H1 (cell line): ENCODE data around the gene INF2. TPM values are rescaled to one million over a fixed set of nuclear protein-coding genes. Genes with fewer than 3 reads are reported as not detected.

ENCODE experiments used
- CTCF ChIA-PET: fragments of 300-600 bp; sonication (Branson Sonifier 250); formaldehyde crosslinking; loops from one replicate; lab custom pipeline; 2021; ENCODE audit not compliant: partially characterized antibody; lab: Charles Lee
- POLR2A ChIA-PET: fragments of 300-600 bp; sonication (Branson Sonifier 250); formaldehyde crosslinking; loops from one replicate; lab custom pipeline; 2021; ENCODE audit warnings: inconsistent platforms; ENCODE audit not compliant: partially characterized antibody; lab: Charles Lee
- DNase-seq, 2 experiments: peaks; one replicate each; pipeline versions ENCODE4 v3.0.0 to v3.0.0-alpha.2; 2010 to 2022; ENCODE audit warnings: low spot score in 2 of 2, low read depth in 1 of 2, mixed read lengths in 1 of 2
- FAIRE-seq: peaks from 2 replicates; lab custom pipeline; 2011; peaks lifted over from hg19 to GRCh38; lab: Jason Lieb, UNC
- H2AFZ ChIP-seq: 2 replicates; pipeline ENCODE4 v1.8.1; 2012; ENCODE audit warnings: low read length, inconsistent platforms
- H2AK5ac ChIP-seq: 2 replicates; pipeline ENCODE4 v1.6.1; 2013; ENCODE audit warnings: low read depth, low read length
- H2BK120ac ChIP-seq: replicated peaks from 2 replicates; pipeline ENCODE3; 2013; ENCODE audit warnings: low read depth, low read length, inconsistent platforms
- H2BK12ac ChIP-seq: 2 replicates; pipeline ENCODE4 v1.6.1; 2013; ENCODE audit warnings: low read depth, low read length
- H2BK15ac ChIP-seq: 2 replicates; pipeline ENCODE4 v1.6.1; 2013; ENCODE audit warnings: low read length
- H2BK20ac ChIP-seq: 2 replicates; pipeline ENCODE4 v1.6.1; 2013; ENCODE audit warnings: low read length
- H2BK5ac ChIP-seq: 2 replicates; pipeline ENCODE4 v1.6.1; 2013; ENCODE audit warnings: low read depth, low read length
- H3K14ac ChIP-seq: 2 replicates; pipeline ENCODE4 v1.6.1; 2013; ENCODE audit warnings: inconsistent platforms; ENCODE audit not compliant: insufficient read length
- H3K18ac ChIP-seq: 2 replicates; pipeline ENCODE4 v1.6.1; 2013; ENCODE audit warnings: low read length; ENCODE audit errors: extremely low read depth
- H3K23ac ChIP-seq: 2 replicates; pipeline ENCODE4 v1.6.1; 2013; ENCODE audit warnings: inconsistent platforms; ENCODE audit not compliant: insufficient read length
- H3K23me2 ChIP-seq: 2 replicates; pipeline ENCODE4 v1.6.1; 2013; ENCODE audit warnings: low read depth, low read length
- H3K27ac ChIP-seq: 2 replicates; pipeline ENCODE4 v1.6.1; 2011; ENCODE audit warnings: low read depth, low read length, inconsistent platforms
- H3K27me3 ChIP-seq, 4 experiments: replicated peaks in 1 of 4; 1 replicate in 1 of 4; 2 replicates in 3 of 4; pipeline versions ENCODE4 v1.6.1 to v1.8.1; 2011 to 2013; ENCODE audit warnings: low read length in 3 of 4, mild to moderate bottlenecking in 3 of 4, inconsistent platforms in 2 of 4, mixed read lengths in 2 of 4, moderate library complexity in 1 of 4; ENCODE audit not compliant: control insufficient read depth in 3 of 4, insufficient read depth in 3 of 4; ENCODE audit errors: extremely low read depth in 1 of 4
- H3K36me3 ChIP-seq, 4 experiments: 2 replicates each; pipeline versions ENCODE4 v1.6.1 to v1.8.1; 2011 to 2013; ENCODE audit warnings: mild to moderate bottlenecking in 4 of 4, low read length in 3 of 4, moderate library complexity in 2 of 4, control low read depth in 1 of 4, inconsistent platforms in 1 of 4; ENCODE audit not compliant: insufficient read depth in 4 of 4, control insufficient read depth in 2 of 4
- H3K4ac ChIP-seq: replicated peaks from 2 replicates; pipeline ENCODE3; 2013; ENCODE audit warnings: low read length, low read depth, mixed read lengths, inconsistent platforms; ENCODE audit not compliant: insufficient read length
- H3K4me1 ChIP-seq, 4 experiments: replicated peaks in 1 of 4; 1 replicate in 1 of 4; 2 replicates in 3 of 4; pipeline versions ENCODE4 v1.6.1 to v1.8.1; 2011 to 2013; ENCODE audit warnings: low read length in 3 of 4, inconsistent platforms in 2 of 4, mixed read lengths in 1 of 4; ENCODE audit not compliant: insufficient read depth in 4 of 4, control insufficient read depth in 3 of 4
- H3K4me2 ChIP-seq, 2 experiments: 2 replicates each; pipeline versions ENCODE4 v1.6.1 to v1.8.1; 2011 to 2013; ENCODE audit warnings: low read depth in 2 of 2, low read length in 2 of 2, control low read depth in 1 of 2, inconsistent platforms in 1 of 2, mild to moderate bottlenecking in 1 of 2; ENCODE audit not compliant: insufficient read depth in 1 of 2
- H3K4me3 ChIP-seq, 4 experiments: fragments of 200-600, 300-600 bp in 1 of 4; sonication (generic), shearing (Covaris generic), sonication (Bioruptor Twin) in 1 of 4; 2 replicates each; pipeline versions ENCODE4 v1.5.1 to v1.8.1; 2011 to 2016; ENCODE audit warnings: low read length in 4 of 4, low read depth in 3 of 4, control low read depth in 2 of 4, inconsistent platforms in 2 of 4, mild to moderate bottlenecking in 2 of 4, mixed read lengths in 1 of 4, moderate library complexity in 1 of 4; ENCODE audit not compliant: insufficient read depth in 2 of 4; ENCODE audit errors: extremely low read depth in 1 of 4
- H3K56ac ChIP-seq: replicated peaks from 2 replicates; pipeline ENCODE3; 2013; ENCODE audit warnings: low read depth, mild to moderate bottlenecking, mixed read lengths, low read length, inconsistent platforms; ENCODE audit not compliant: insufficient read length
- H3K79me1 ChIP-seq: 2 replicates; pipeline ENCODE4 v1.6.1; 2013; ENCODE audit warnings: low read depth, low read length, control low read depth
- H3K79me2 ChIP-seq, 2 experiments: 2 replicates each; pipeline versions ENCODE4 v1.6.1 to v1.8.1; 2012 to 2013; ENCODE audit warnings: low read length in 2 of 2, mild to moderate bottlenecking in 2 of 2, inconsistent platforms in 1 of 2; ENCODE audit not compliant: insufficient read depth in 2 of 2, control insufficient read depth in 1 of 2
- H3K9ac ChIP-seq, 4 experiments: replicated peaks in 1 of 4; 1 replicate in 1 of 4; 2 replicates in 3 of 4; pipeline versions ENCODE4 v1.6.1 to v1.8.1; 2011 to 2013; ENCODE audit warnings: low read depth in 3 of 4, low read length in 3 of 4, control low read depth in 2 of 4, mild to moderate bottlenecking in 2 of 4, moderate library complexity in 2 of 4, inconsistent platforms in 1 of 4; ENCODE audit errors: extremely low read depth in 1 of 4
- H3K9me3 ChIP-seq, 2 experiments: 2 replicates each; pipeline versions ENCODE4 v1.6.1 to v1.8.1; 2012 to 2013; ENCODE audit warnings: mild to moderate bottlenecking in 2 of 2, moderate library complexity in 2 of 2, control low read depth in 1 of 2, inconsistent platforms in 1 of 2, low read depth in 1 of 2, low read length in 1 of 2, mixed read lengths in 1 of 2; ENCODE audit not compliant: insufficient read depth in 2 of 2
- H4K20me1 ChIP-seq, 2 experiments: replicated peaks in 1 of 2; 2 replicates each; pipeline versions ENCODE3 to v1.8.1; 2011 to 2013; ENCODE audit warnings: inconsistent platforms in 2 of 2, low read length in 2 of 2, mild to moderate bottlenecking in 1 of 2; ENCODE audit not compliant: insufficient read depth in 2 of 2, control insufficient read depth in 1 of 2
- H4K5ac ChIP-seq: 2 replicates; pipeline ENCODE4 v1.6.1; 2013; ENCODE audit warnings: low read length, low read depth, mixed read lengths, inconsistent platforms; ENCODE audit not compliant: insufficient read length
- H4K8ac ChIP-seq: 2 replicates; pipeline ENCODE4 v1.8.0; 2013; ENCODE audit warnings: mild to moderate bottlenecking, moderate library complexity, low read length, inconsistent platforms; ENCODE audit not compliant: insufficient read depth; ENCODE audit errors: extremely low read depth
- H4K91ac ChIP-seq: replicated peaks from 2 replicates; pipeline ENCODE3; 2013; ENCODE audit warnings: low read length, mixed read lengths, inconsistent platforms; ENCODE audit not compliant: insufficient read length
- ATF3 ChIP-seq: IDR thresholded peaks from 2 replicates; pipeline ENCODE4 v1.6.1; 2011; ENCODE audit warnings: low read depth, mild to moderate bottlenecking, low read length; ENCODE audit not compliant: insufficient read depth
- SAP30 ChIP-seq: fragments of 300-600 bp; sonication (generic); IDR thresholded peaks from 2 replicates; pipeline ENCODE4 v1.7.1; 2012; ENCODE audit warnings: low read length, moderate library complexity, mild to moderate bottlenecking, inconsistent platforms; ENCODE audit not compliant: insufficient read depth, insufficient replicate concordance
- WGBS, 2 experiments: shearing (Covaris generic) in 1 of 2; methylation state at CpG; one replicate each; pipeline versions ENCODE4 v1.1.6 to v1.1.7; 2013 to 2015; ENCODE audit warnings: low lambda C conversion rate in 2 of 2, mixed read lengths in 2 of 2, inconsistent platforms in 1 of 2, low coverage in 1 of 2, missing lambda C conversion rate in 1 of 2; ENCODE audit not compliant: insufficient replicate concordance in 2 of 2, insufficient coverage in 1 of 2, insufficient read length in 1 of 2; ENCODE audit errors: extremely low coverage in 1 of 2, missing lambda C conversion rate in 1 of 2; 5-methylcytosine and 5-hydroxymethylcytosine counted together
- polyA plus RNA-seq, 7 experiments: library from polyadenylated mRNA; depleted of rRNA in 3 of 7; stranded (reverse) in 5 of 7; unstranded in 2 of 7; fragments of >200 nt in 5 of 7; fragments of 200-250 nt in 2 of 7; gene quantifications; 1 replicate in 5 of 7; 2 replicates in 1 of 7; 4 replicates in 1 of 7; pipeline versions ENCODE4 v1.2.1 to v1.2.3, GENCODE V29; 2011 to 2013; ENCODE audit warnings: missing spikeins in 2 of 7, mixed read lengths in 2 of 7
- total RNA-seq: library from RNA; stranded (reverse); fragmentation: NEBNext Ultra II Directional; extraction: Animal tissue kit (Norgen Biotek cat#: 25700); gene quantifications from 2 replicates; pipeline ENCODE4 v1.2.1, GENCODE V29; 2021

INF2 gene
- total and polyA plus RNA-seq, 2 of the 8 experiments (the other 6 are each of a cell fraction or from before 2014, with no cell fraction given), result 29.1 to 59.5 TPM

GRCh38 chr14:104753528-104754212, 64.3 kb downstream of the INF2 start:
- Histone ChIP-seq H4K91ac (no peak overlapping the region), H3K4me1 (peaks cover 0 to 13% (median 5%) of the 10 kb centered on the region in 4 experiments; a peak in 6 of 7 replicates), H3K27ac (peak overlapping the region; percentile 85; the same call in 1 of the 2 replicates), H3K9ac (peak overlapping the region; percentile 81 to 93 (median 93)), H3K27me3 (no peaks in the 10 kb centered on the region; a peak in 1 of 7 replicates), H3K23ac (no peak overlapping the region), H3K4ac (no peak overlapping the region), H3K4me3 (peak overlapping the region; percentile 86 to 97 (median 94)), H3K36me3 (peaks cover 8 to 30% (median 19%) of the 10 kb centered on the region in 4 experiments; a peak in 7 of 8 replicates), H2AK5ac (no peak overlapping the region), H3K9me3 (peaks cover 10 to 25% of the 10 kb centered on the region in 2 experiments), H3K18ac (no peak overlapping the region), H2BK15ac (no peak overlapping the region), H3K56ac (no peak overlapping the region), H3K23me2 (peaks cover 5% of the 10 kb centered on the region; the same call in 1 of the 2 replicates), H2BK5ac (0 out of 2 replicates have a peak overlapping the region, but pooled peaks have one; percentile 96), H4K20me1 (peaks cover 19 to 44% of the 10 kb centered on the region in 2 experiments), H2BK120ac (no peak overlapping the region), H3K79me1 (peaks cover 24% of the 10 kb centered on the region), H3K79me2 (peaks cover 10 to 49% of the 10 kb centered on the region in 2 experiments; a peak in 3 of 4 replicates), H3K4me2 (peak overlapping the region; percentile 73 to 87), H2BK12ac (0 out of 2 replicates have a peak overlapping the region, but pooled peaks have one; percentile 50), H3K14ac (no peak overlapping the region), H2BK20ac (no peak overlapping the region), H2AFZ (no peak overlapping the region), H4K8ac (peak overlapping the region; percentile 98; the same call in 1 of the 2 replicates), H4K5ac (no peak overlapping the region)
- ChIA-PET CTCF (interaction anchor here (0.6 to 2.6 kb wide), 12 partner anchors 12 to 805 kb away, joined by 3 to 11 read pairs (median 4); partner anchors contain the start of genes ADSS1 and ZBTB42), POLR2A (interaction anchor here (0.8 to 2.9 kb wide), 19 partner anchors 9 to 141 kb away, joined by 3 to 21 read pairs (median 4); no protein-coding TSS in a partner anchor)
- WGBS, 2 experiments, result 7% methylated on average over 23 of the region's 30 CpGs; no CpG with 5 or more reads in 1 of the 2 experiments
- no peak for FAIRE-seq
- TF ChIP-seq ATF3, result no peak
- TF ChIP-seq SAP30, result peak; percentile 47
- no peak for DNase-seq
